Measurements from ENCODE around the gene ABLIM1.

ABLIM1 gene

DNA sequence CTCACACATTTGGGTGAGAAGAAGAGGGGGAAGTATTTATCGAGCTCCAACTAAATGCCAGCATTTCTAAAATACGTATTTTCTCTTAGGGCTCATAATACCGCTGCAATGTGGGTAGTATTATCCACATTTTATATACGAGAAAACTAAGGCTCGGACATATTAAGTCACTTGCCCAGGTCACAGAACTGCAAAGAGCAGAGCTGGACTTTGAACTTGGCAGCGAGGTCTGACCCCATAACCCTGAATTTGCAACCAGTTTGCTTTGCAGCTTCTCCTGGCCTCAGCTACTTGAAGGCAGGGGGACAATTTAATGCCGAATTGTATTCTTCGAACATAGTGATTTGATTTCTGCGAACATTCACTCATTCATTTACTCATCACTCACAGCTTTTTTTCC, 7.2 kb downstream of the ABLIM1 start:
- no peaks in the 10 kb centered on the region for H3K9me3 ChIP-seq (ENCODE audit: insufficient read depth, low read length)
- H3K36me3 ChIP-seq (replicated peaks; ENCODE audit: low read depth, low read length), result no peaks in the 10 kb centered on the region
- H4K20me1 ChIP-seq (ENCODE audit: insufficient read depth, low read length), result no peaks in the 10 kb centered on the region
- no peaks in the 10 kb centered on the region for H3K4me1 ChIP-seq (ENCODE audit: low read length)
- no peak overlapping the region for H3K4me2 ChIP-seq (ENCODE audit: low read length)
- no peak overlapping the region for H3K4me3 ChIP-seq (ENCODE audit: low read length)
- H3K27me3 ChIP-seq (ENCODE audit: low read depth, low read length), result no peaks in the 10 kb centered on the region
- no peaks in the 10 kb centered on the region for H3K79me2 ChIP-seq (ENCODE audit: low read length)
- H2AFZ ChIP-seq (ENCODE audit: low read depth, low read length), result no peak overlapping the region
- no peak for TF ChIP-seq EZH2phosphoT487 (IDR thresholded peaks at IDR 0.05; ENCODE audit: low read depth)
- TF ChIP-seq, protein P1, sequence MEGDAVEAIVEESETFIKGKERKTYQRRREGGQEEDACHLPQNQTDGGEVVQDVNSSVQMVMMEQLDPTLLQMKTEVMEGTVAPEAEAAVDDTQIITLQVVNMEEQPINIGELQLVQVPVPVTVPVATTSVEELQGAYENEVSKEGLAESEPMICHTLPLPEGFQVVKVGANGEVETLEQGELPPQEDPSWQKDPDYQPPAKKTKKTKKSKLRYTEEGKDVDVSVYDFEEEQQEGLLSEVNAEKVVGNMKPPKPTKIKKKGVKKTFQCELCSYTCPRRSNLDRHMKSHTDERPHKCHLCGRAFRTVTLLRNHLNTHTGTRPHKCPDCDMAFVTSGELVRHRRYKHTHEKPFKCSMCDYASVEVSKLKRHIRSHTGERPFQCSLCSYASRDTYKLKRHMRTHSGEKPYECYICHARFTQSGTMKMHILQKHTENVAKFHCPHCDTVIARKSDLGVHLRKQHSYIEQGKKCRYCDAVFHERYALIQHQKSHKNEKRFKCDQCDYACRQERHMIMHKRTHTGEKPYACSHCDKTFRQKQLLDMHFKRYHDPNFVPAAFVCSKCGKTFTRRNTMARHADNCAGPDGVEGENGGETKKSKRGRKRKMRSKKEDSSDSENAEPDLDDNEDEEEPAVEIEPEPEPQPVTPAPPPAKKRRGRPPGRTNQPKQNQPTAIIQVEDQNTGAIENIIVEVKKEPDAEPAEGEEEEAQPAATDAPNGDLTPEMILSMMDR (IDR thresholded peaks at IDR 0.05; ENCODE audit: low read depth, low read length), result no peak
- H3K9ac ChIP-seq (ENCODE audit: low read length), result no peak overlapping the region
- no peak overlapping the region for H3K27ac ChIP-seq (ENCODE audit: low read length)

DNA sequence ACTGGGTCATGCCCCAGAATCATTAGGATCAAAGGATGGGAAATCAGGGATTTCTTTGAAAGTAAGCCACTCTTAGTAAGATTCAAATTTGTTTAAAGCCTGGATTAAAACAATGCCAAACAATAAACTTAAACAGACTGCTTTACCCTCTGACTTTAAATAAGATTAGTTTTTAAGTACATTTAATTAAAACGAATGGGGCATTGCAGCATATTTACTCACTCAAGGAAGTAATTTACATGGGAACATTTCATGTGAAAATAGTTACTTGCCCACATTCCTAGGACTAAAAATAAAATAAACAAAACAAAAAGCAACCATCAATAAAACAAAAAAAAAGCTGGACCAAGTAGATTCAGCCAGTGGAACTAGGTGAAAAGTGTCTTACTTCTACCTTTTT, 7.8 kb downstream of the ABLIM1 start:
- no peak overlapping the region for H3K4me3 ChIP-seq (ENCODE audit: low read length)
- H3K27me3 ChIP-seq (ENCODE audit: low read depth, low read length), result no peaks in the 10 kb centered on the region
- H3K36me3 ChIP-seq (replicated peaks; ENCODE audit: low read depth, low read length), result no peaks in the 10 kb centered on the region
- H3K9me3 ChIP-seq (ENCODE audit: insufficient read depth, low read length), result no peaks in the 10 kb centered on the region
- no peaks in the 10 kb centered on the region for H3K4me1 ChIP-seq (ENCODE audit: low read length)
- H3K27ac ChIP-seq (ENCODE audit: low read length), result no peak overlapping the region
- no peak overlapping the region for H3K4me2 ChIP-seq (ENCODE audit: low read length)
- H3K9ac ChIP-seq (ENCODE audit: low read length), result no peak overlapping the region
- H3K79me2 ChIP-seq (ENCODE audit: low read length), result no peaks in the 10 kb centered on the region
- no peaks in the 10 kb centered on the region for H4K20me1 ChIP-seq (ENCODE audit: insufficient read depth, low read length)
- no peak for TF ChIP-seq EZH2phosphoT487 (IDR thresholded peaks at IDR 0.05; ENCODE audit: low read depth)
- TF ChIP-seq, protein P1 (IDR thresholded peaks at IDR 0.05; ENCODE audit: low read depth, low read length), result no peak
- H2AFZ ChIP-seq (ENCODE audit: low read depth, low read length), result no peak overlapping the region

DNA sequence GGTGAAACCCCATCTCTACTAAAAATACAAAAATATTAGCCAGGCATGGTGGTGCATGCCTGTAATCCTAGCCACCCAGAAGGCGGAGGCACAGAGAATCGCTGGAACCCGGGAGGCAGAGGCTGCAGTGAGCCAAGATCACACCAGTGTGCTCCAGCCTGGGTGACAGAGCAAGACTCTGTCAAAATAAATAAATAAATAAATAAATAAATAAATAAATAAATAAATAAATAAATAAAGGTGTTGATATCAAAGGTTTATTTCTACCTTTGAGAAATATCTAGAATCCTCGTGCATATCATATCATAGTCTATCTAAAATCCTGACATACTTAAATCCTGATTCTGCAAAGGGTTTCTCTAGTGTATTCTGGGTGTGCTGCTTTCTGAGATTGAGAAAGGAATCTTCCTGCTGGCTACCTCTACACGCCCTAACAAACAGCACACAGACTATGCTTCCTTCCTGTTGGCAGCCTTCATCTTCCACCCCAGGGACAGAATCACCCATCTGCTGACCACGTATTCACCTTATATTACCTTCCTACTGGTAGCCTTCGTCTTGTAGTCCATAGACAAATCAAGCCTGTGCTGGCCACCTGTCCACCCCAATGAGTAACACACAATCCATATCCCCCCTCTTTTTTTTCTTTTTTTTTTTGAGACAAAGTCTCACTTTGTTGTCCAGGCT, 8.7 kb downstream of the ABLIM1 start:
- Histone ChIP-seq H3K4me2 (ENCODE audit: low read length) (no peak overlapping the region), H3K27me3 (ENCODE audit: low read depth, low read length) (no peaks in the 10 kb centered on the region), H3K9ac (ENCODE audit: low read length) (no peak overlapping the region), H3K36me3 (replicated peaks; ENCODE audit: low read depth, low read length) (no peaks in the 10 kb centered on the region), H3K4me1 (ENCODE audit: low read length) (no peaks in the 10 kb centered on the region), H2AFZ (ENCODE audit: low read depth, low read length) (no peak overlapping the region), H3K27ac (ENCODE audit: low read length) (no peak overlapping the region), H4K20me1 (ENCODE audit: insufficient read depth, low read length) (no peaks in the 10 kb centered on the region), H3K79me2 (ENCODE audit: low read length) (no peaks in the 10 kb centered on the region), H3K4me3 (ENCODE audit: low read length) (no peak overlapping the region), H3K9me3 (ENCODE audit: insufficient read depth, low read length) (no peaks in the 10 kb centered on the region)
- TF ChIP-seq, protein P1 (IDR thresholded peaks at IDR 0.05; ENCODE audit: low read depth, low read length), result no peak
- TF ChIP-seq EZH2phosphoT487 (IDR thresholded peaks at IDR 0.05; ENCODE audit: low read depth), result no peak

DNA sequence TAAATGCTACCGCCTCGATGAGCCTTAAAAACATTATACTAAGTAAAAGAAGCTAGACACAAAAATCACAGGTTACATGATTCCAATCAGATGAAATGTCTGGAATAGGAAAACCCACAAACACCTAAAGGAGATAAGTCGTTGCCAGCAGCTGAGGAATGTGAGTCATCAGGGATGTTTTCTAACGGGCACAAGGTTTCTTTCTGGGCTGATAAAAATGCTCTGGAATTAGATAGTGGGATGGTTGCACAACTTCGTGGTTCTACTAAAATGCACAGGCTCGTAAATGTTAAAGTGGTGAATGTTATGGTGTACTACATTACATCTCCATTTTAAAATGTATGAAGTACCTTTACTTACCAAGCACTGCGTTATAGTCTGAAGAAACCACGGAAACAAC, 9.7 kb downstream of the ABLIM1 start:
- no peak overlapping the region for H3K4me2 ChIP-seq (ENCODE audit: low read length)
- H3K4me3 ChIP-seq (ENCODE audit: low read length), result no peak overlapping the region
- no peaks in the 10 kb centered on the region for H4K20me1 ChIP-seq (ENCODE audit: insufficient read depth, low read length)
- no peak overlapping the region for H2AFZ ChIP-seq (ENCODE audit: low read depth, low read length)
- H3K9ac ChIP-seq (ENCODE audit: low read length), result no peak overlapping the region
- H3K9me3 ChIP-seq (ENCODE audit: insufficient read depth, low read length), result no peaks in the 10 kb centered on the region
- H3K79me2 ChIP-seq (ENCODE audit: low read length), result no peaks in the 10 kb centered on the region
- no peaks in the 10 kb centered on the region for H3K36me3 ChIP-seq (replicated peaks; ENCODE audit: low read depth, low read length)
- TF ChIP-seq, protein P1 (IDR thresholded peaks at IDR 0.05; ENCODE audit: low read depth, low read length), result no peak
- no peak for TF ChIP-seq EZH2phosphoT487 (IDR thresholded peaks at IDR 0.05; ENCODE audit: low read depth)
- no peak overlapping the region for H3K27ac ChIP-seq (ENCODE audit: low read length)
- H3K27me3 ChIP-seq (ENCODE audit: low read depth, low read length), result no peaks in the 10 kb centered on the region
- no peaks in the 10 kb centered on the region for H3K4me1 ChIP-seq (ENCODE audit: low read length)
